ENCODE data around the gene SPDYE3. TPM values are rescaled to one million over a fixed set of nuclear protein-coding genes. Genes with fewer than 3 reads are reported as not detected.
"Not testable (repeated sequence)": the region's sequence is repeated elsewhere in the genome, so short reads cannot be mapped to it uniquely, and the experiment has no call there.

The SPDYE3 gene
- total and polyA plus RNA-seq, 7 donors, result 0.16 TPM; not detected in 6

DNA sequence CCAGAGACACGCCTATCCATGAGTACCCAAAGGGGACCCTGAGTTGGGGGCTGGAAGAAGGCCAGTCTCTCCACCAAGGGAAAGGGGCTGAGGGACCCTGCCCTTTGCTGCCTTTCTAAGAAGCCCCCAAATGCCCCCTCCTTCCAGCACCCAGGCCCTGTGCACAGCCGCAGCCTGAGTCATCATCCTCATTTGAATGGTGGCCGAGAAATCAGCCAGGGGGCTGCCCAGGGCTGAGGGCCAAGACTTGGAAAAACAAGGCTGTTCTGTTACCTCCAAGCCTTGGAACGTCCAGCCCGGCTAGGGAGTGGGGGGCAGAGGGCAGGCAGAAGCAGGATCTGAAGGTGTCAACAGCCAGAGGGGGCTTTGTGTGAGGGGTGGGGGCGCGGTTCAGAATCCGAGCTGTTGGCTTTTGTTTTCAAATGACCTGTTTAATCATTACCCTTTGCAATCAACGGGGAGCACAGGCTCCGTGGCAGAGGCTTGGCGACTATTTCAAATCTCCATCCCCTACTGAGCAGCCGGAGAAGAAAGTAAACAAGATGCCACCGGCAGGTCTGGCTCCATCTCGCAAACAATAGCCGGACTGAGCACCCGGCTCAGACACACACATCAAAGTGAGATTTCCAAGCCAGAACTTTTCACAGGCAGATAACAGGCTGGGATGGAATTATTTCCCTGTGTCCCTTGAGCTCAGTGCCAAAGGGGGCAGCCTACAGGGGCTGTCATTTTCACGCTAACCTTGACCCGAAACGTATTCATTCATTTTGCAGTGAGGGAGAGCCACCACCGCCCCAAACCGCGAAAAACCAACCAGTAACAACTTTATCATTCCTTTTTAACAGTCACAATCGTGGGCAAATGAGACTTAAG is 37.2 kb upstream of the SPDYE3 start:
- DNase-seq; H3K36me3 ChIP-seq; H3K9me3 ChIP-seq; H3K27me3 ChIP-seq; intact Hi-C loops (cut with DNase I): not testable (repeated sequence)
- WGBS, 2 donors, result 18 to 43% methylated on average over 16 of the region's 23 CpGs
- Histone ChIP-seq H3K4me1 (peaks cover 0 to 27% (median 19%) of the 10 kb centered on the region in 4 donors), H3K4me3 (peak overlapping the region; percentile 62 to 89 (median 74)), H3K27ac (peak overlapping the region in 3 of 4 donors; percentile 77 to 80 (median 77))

DNA sequence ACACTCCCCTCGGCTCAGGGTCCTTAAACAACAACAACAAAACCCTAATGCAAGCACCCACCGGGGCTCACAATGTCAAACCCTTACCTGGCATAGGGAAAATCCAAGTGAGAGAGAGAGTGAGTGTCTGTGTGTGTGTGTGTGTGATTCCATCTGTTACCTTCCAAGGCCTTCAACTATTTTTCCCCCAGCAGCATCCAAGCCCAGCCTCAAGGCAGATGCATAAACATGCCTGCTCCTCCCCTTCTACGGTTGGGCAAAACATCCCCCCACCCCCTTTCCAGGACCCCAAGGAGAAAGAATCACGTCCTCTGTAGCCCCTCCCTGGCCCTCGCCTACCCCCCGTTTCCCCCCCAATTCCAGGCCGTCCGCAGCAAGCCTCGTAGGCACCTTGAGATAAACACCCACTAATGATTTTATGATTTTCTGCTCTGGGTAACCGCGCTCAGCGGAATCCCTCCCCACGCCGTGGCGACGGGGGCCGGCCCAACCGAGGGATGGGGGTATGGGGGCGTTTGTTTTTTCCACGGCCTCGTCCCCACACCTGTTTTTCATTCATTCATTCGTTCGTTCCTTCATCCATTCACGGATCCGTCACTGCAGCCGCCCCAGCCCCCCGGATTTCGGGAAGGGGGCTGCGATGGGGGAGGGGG is 36.4 kb upstream of the SPDYE3 start:
- peak overlapping the region; percentile 62 to 89 (median 74) for H3K4me3 ChIP-seq
- intact Hi-C loops (cut with DNase I); H3K9me3 ChIP-seq; DNase-seq; H3K27me3 ChIP-seq; H3K36me3 ChIP-seq: not testable (repeated sequence)
- whole genome bisulfite sequencing, 2 donors, result 2 to 7% methylated on average over 29 of the region's 29 CpGs
- peaks cover 0 to 27% (median 18%) of the 10 kb centered on the region in 4 donors for H3K4me1 ChIP-seq
- H3K27ac ChIP-seq, result peak overlapping the region; percentile 73 to 80 (median 77)

DNA sequence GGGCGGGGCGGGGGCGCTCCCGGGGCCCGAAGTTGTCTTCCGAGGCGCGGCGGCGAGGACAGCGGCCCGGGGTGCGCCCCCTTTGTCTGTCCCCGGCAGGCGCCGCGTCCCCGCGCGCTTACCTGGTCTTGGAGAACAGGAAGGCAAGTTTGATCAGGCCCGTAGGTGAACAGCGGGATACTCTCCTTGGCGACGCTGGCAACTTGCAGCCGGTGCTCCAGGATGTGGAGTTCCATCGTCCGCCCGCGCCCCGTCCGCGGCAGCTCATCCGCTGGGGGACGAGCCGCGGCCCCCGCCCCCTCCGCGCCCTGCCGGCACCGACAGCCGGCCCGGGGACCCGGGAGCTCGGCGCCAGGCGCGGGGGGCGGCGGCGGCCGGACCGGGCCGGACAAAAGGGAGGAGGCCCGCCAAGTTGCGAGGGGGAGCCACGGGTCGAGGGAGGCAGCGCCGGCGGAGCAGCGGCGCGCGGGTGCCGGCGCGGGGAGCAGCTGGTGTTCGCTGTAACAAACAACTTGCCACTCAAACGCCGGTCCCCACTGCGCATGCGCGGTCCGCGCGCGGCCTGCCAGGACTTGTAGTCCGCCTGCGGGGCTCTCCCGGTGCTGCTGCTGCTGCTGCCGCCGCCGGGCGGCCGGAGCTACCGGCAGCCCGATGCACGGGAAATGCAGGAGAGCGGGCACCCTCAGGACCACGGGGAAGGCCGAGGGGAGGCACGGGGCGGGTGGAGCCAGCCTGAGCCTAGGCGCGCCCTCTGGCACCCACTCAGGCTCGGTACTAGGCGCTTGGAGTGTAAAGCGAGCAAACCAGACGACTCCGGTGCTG is 35.6 kb upstream of the SPDYE3 start:
- Histone ChIP-seq H3K4me1 (peaks cover 0 to 27% (median 17%) of the 10 kb centered on the region in 4 donors), H3K36me3 (no peaks in the 10 kb centered on the region), H3K27ac (peak overlapping the region; percentile 73 to 80 (median 77)), H3K27me3 (no peaks in the 10 kb centered on the region), H3K9me3 (no peaks in the 10 kb centered on the region), H3K4me3 (peak overlapping the region; percentile 62 to 89 (median 74))
- TF ChIP-seq POLR2A (IDR thresholded peaks at IDR 0.05) (no peak), POLR2AphosphoS5 (IDR thresholded peaks at IDR 0.05) (peak in 1 of 4 donors; percentile 50)
- TF ChIP-seq, protein P1, sequence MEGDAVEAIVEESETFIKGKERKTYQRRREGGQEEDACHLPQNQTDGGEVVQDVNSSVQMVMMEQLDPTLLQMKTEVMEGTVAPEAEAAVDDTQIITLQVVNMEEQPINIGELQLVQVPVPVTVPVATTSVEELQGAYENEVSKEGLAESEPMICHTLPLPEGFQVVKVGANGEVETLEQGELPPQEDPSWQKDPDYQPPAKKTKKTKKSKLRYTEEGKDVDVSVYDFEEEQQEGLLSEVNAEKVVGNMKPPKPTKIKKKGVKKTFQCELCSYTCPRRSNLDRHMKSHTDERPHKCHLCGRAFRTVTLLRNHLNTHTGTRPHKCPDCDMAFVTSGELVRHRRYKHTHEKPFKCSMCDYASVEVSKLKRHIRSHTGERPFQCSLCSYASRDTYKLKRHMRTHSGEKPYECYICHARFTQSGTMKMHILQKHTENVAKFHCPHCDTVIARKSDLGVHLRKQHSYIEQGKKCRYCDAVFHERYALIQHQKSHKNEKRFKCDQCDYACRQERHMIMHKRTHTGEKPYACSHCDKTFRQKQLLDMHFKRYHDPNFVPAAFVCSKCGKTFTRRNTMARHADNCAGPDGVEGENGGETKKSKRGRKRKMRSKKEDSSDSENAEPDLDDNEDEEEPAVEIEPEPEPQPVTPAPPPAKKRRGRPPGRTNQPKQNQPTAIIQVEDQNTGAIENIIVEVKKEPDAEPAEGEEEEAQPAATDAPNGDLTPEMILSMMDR (IDR thresholded peaks at IDR 0.05), result peak; percentile 23 to 75 (median 46)
- DNase-seq, result peak; percentile 99
- intact Hi-C loops (cut with DNase I), result no loop called here
- 0 to 1% methylated on average over 101 of the region's 101 CpGs for WGBS, 2 donors

- 52 to 55% methylated on average over 11 of the region's 11 CpGs for WGBS, 2 donors
- DNase-seq; intact Hi-C loops (cut with DNase I); H3K36me3 ChIP-seq; H3K9me3 ChIP-seq; H3K27me3 ChIP-seq: not testable (repeated sequence)
- Histone ChIP-seq H3K4me3 (peak overlapping the region; percentile 62 to 89 (median 74)), H3K27ac (peak overlapping the region; percentile 73 to 80 (median 77)), H3K4me1 (peaks cover 0 to 27% (median 17%) of the 10 kb centered on the region in 4 donors)
Observed at GRCh38 chr7:100272538-100272902, 35.0 kb upstream of the SPDYE3 start.

- WGBS, 2 donors, result 77 to 82% methylated on average over 1 of the region's 1 CpG
- H3K27ac ChIP-seq, result no peak overlapping the region
- H3K36me3 ChIP-seq, result no peaks in the 10 kb centered on the region
- DNase-seq, result no peak
- H3K4me1 ChIP-seq, result peaks cover 0 to 18% (median 11%) of the 10 kb centered on the region in 4 donors
- intact Hi-C loops (cut with DNase I), result no loop called here
- no peaks in the 10 kb centered on the region for H3K27me3 ChIP-seq
- no peak overlapping the region for H3K4me3 ChIP-seq
- TF ChIP-seq POLR2AphosphoS5 (IDR thresholded peaks at IDR 0.05), result no peak
- TF ChIP-seq EP300 (IDR thresholded peaks at IDR 0.05), result no peak
- no peak for TF ChIP-seq POLR2A (IDR thresholded peaks at IDR 0.05)
- TF ChIP-seq, protein P1 (IDR thresholded peaks at IDR 0.05), result no peak
- no peaks in the 10 kb centered on the region for H3K9me3 ChIP-seq
Observed at GRCh38 chr7:100275120-100275519, 32.4 kb upstream of the SPDYE3 start.

- H3K27ac ChIP-seq; H3K27me3 ChIP-seq; intact Hi-C loops (cut with DNase I); H3K36me3 ChIP-seq; H3K9me3 ChIP-seq; H3K4me3 ChIP-seq; DNase-seq: not testable (repeated sequence)
- peaks cover 0 to 11% (median 6%) of the 10 kb centered on the region in 4 donors for H3K4me1 ChIP-seq
- 90 to 92% methylated on average over 6 of the region's 6 CpGs for WGBS, 2 donors
Observed at GRCh38 chr7:100276126-100276525, 31.4 kb upstream of the SPDYE3 start.

DNA sequence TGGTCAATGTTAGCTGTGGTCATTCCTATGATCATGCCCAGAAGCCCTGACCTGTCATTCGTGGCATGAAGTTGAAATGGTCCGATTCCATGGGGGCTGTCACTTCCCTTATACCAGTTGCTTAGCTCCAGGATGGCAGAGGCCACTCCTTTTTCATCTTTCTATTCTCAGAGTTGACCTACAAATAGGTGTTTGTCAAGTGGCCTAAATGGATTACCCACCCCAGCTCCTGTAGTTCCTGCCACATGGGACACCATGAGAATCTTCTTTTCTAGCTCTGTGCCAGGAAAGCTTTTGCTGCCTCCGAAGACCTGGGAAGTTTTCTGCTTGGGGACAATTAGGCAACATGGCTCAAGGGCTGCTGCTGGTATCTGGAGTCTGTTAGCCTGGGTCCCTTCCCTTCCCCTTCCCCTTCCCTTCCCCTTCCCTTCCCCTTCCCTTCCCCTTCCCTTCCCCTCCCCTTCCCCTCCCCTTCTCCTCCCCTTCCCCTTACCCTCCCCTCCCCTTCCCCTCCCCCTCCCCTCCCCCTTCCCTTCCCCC is 25.4 kb upstream of the SPDYE3 start:
- H3K27me3 ChIP-seq; H3K36me3 ChIP-seq; DNase-seq; intact Hi-C loops (cut with DNase I); H3K4me1 ChIP-seq; H3K9me3 ChIP-seq; H3K4me3 ChIP-seq; H3K27ac ChIP-seq: not testable (repeated sequence)
- WGBS, 2 donors, result 89 to 90% methylated on average over 3 of the region's 3 CpGs

GRCh38 chr7:100283147-100283546 is 24.4 kb upstream of the SPDYE3 start:
- 95 to 97% methylated on average over 8 of the region's 8 CpGs for WGBS, 2 donors
- intact Hi-C loops (cut with DNase I); DNase-seq; H3K4me3 ChIP-seq; H3K27ac ChIP-seq; H3K9me3 ChIP-seq; H3K27me3 ChIP-seq; H3K4me1 ChIP-seq; H3K36me3 ChIP-seq: not testable (repeated sequence)

- H3K36me3 ChIP-seq; H3K27me3 ChIP-seq; DNase-seq; H3K4me1 ChIP-seq; H3K9me3 ChIP-seq; H3K27ac ChIP-seq; H3K4me3 ChIP-seq; intact Hi-C loops (cut with DNase I): not testable (repeated sequence)
- WGBS, 2 donors, result 91 to 92% methylated on average over 6 of the region's 6 CpGs
Observed at GRCh38 chr7:100287191-100287969, 20.1 kb upstream of the SPDYE3 start.

All from sigmoid colon (tissue), 7 donors.